Activated CD4-positive, alpha-beta T cell treated with anti-CD3 and anti-CD28 coated beads for 1 hour (primary cell): ENCODE data around the gene NR1D1.
A peak's percentile ranks its signal among the peaks of the same experiment; 100 is the strongest.

Experiments used
- DNase-seq: peaks from one replicate; pipeline ENCODE4 v3.0.0-alpha.2; 2020

The NR1D1 gene

GRCh38 chr17:40095944-40096791 is 4.2 kb downstream of the NR1D1 start:
- DNase-seq: peak; percentile 62

GRCh38 chr17:40095351-40095943 is 4.9 kb downstream of the NR1D1 start:
- DNase-seq: no peak

GRCh38 chr17:40094874-40095273 is 5.5 kb downstream of the NR1D1 start:
- DNase-seq: no peak

GRCh38 chr17:40093580-40094201 is 6.7 kb downstream of the NR1D1 start:
- no peak for DNase-seq

GRCh38 chr17:40093005-40093579 is 7.3 kb downstream of the NR1D1 start:
- no peak for DNase-seq

GRCh38 chr17:40092581-40092980 is 7.8 kb downstream of the NR1D1 start:
- no peak for DNase-seq

GRCh38 chr17:40091691-40092397 is 8.5 kb downstream of the NR1D1 start:
- DNase-seq: no peak

- DNase-seq: no peak
Observed at GRCh38 chr17:40090237-40091119, 9.9 kb downstream of the NR1D1 start.

- no peak for DNase-seq
Observed at GRCh38 chr17:40089077-40089895, 11.1 kb downstream of the NR1D1 start.

- DNase-seq: no peak
Observed at GRCh38 chr17:40087903-40088718, 12.3 kb downstream of the NR1D1 start.

- no peak for DNase-seq
Observed at GRCh38 chr17:40087049-40087794, 13.2 kb downstream of the NR1D1 start.

GRCh38 chr17:40086150-40087044 is 14.0 kb downstream of the NR1D1 start:
- peak; percentile 45 for DNase-seq

- DNase-seq: no peak
Observed at GRCh38 chr17:40084477-40084876, 15.9 kb downstream of the NR1D1 start.

GRCh38 chr17:40079545-40079944 is 20.8 kb downstream of the NR1D1 start:
- no peak for DNase-seq

GRCh38 chr17:40076591-40076990 is 23.8 kb downstream of the NR1D1 start:
- DNase-seq: no peak

GRCh38 chr17:40075942-40076498 is 24.4 kb downstream of the NR1D1 start:
- no peak for DNase-seq

- peak; percentile 51 for DNase-seq
Observed at GRCh38 chr17:40075201-40075941, 25.0 kb downstream of the NR1D1 start.
